Activated CD4-positive, alpha-beta T cell treated with anti-CD3 and anti-CD28 coated beads for 24 hours (primary cell): Measurements from ENCODE around the gene NAP1L4.

Experiments used
- DNase-seq, 2 donors: peaks; one replicate each; pipeline ENCODE4 v3.0.0-alpha.2; 2020; ENCODE audit warnings: low read depth in 2 of 2

NAP1L4 gene

DNA sequence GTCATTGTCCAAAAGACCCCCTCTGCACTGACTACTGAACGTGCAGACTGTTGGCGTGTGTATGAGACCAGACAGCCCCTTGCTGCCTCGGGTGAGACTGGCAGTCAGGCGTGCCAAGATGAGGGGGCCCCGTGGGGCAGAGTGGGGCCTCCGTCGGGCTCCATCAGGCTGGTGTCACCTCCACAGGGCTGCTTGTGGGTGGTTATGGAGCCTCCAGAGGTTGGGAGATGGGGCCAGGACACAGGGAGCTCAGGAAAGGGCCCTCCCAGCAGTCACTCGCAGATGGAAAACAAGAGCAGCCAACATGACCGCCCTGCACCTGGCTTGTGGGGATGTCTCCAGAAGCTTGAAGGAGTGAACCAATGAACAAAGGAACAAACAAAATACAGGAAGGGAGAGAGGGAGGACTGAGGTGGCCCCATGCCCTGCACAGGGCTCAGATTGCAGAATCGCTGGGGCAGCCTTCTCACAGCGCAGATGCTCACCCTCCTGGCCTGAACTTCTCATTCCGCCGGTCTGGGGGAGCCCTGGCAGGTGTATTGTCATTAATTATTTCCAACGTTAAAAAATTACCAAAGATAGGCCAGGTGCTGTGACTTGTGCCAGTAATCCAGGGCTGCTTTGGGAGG, 57.4 kb downstream of the NAP1L4 start:
- DNase-seq = no peak

DNA sequence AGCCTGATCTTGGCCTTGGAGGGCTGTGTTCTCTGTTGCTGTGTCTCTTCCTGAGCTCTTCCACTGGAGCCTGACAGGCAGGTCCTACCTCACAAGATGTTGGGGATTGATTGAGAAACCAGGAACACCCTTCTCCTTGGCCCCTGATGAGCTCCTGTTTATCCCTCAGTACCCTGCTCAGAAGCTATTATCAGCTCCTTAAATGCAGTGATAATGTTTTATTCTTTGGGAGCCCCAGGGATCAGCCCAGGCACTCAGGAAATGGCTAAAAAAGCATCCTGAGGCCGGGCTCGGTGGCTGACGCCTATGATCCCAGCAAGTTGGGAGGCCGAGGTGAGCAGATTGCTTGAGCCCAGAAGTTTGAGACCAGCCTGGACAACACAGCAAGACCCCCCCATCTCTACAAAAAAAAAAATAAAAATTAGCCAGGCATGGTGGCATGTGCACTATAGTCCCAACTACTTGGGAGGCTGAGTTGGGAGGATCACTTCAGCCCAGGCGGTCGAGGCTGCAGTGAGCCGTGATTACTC, 58.0 kb downstream of the NAP1L4 start:
- no peak for DNase-seq

DNA sequence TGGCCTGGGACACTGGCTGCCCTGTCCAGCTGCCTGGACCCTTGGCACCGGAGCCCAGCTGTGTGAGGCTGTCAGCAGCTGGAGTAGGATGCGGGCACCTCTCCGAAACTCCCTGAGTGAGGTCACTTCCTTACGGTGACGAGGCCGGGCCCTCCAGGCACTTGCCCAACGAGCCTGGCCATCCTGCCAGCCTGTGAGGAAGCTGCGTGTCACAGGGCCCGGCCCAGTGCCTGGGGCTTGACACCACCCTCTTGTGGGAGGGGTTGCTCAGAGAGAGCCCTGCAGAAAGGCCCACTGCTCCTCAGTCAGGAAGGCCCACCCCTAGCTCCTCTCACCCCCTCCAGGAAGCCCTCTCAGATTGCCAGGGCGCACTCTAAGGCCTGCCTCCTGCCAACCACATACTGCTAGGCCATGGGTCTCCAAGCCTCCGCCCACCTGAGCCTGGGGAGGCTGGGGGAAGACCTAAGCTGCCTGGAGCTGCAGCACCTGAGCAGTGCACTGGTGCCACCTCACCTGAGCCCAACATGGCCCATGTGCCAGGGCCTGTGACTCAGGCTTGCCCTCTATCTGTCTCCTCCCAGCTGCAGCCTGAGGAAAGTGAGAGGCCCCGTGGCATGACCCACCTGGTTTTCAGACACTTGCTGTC, 58.6 kb downstream of the NAP1L4 start:
- no peak for DNase-seq

DNA sequence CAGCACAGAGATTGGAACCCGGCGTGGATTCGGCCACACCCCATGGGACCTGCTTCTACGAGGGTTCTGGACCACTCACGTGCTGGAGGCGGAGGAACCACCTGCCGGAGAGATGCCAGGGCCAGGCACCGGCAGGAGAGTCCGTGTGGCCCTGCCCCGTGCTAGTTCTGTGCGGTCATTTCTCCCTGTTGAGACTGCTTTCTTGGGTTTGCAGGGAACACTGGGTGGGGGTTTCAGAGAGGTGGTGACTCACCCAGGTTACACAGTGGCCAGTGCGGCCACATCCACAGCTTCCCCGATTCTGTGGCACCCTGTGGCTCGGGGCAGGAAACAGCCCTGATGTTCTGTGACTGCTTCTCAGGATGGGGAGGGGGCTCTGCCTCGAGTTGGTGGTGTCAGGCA, 59.3 kb downstream of the NAP1L4 start:
- no peak for DNase-seq

DNA sequence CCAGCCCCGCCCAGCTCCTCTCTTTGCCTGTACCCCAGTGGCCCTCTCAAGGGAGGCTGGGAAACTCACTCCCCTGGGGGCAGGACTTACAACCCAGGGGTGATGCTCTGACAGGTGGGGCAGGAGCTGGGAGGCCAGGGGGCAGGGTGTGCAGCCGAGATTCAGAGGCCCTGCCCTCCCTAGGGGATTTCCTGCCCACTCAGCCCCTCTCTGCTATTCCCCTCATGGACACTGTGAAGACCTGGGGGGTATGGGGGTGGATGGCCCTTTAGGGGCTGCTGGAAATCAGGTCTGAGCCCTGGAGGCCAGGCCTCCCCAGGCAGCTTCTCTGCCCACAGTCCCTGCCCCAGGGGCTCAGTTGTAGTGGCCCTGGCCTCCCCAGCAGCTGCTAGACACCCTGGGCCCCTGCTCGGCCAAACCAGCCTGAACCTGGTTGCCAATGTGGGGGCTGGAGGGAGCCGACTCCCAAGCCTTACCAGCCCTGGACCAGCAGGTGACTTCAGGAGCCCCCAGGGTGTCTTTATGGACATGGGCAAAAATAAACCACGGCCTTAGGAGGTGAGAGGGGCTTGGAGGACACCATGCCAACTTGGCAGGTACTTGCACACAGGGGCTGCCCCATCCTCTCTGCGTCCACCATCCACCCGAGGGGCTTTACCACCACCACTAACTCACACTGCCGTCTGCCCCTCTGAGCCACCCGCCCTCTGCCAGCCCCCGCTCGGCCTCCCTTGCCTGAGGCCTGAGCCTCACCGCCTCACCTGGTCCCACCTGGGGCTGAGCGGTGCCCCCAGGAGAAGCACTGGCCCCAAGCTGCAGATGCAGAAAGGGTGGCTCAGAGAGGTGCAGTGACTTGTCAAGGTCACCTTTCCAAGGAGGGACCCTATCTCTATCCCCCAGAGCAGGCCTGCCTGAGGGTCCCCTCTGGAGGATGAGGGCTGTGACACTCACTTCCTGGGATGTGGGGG, 60.1 kb downstream of the NAP1L4 start:
- DNase-seq = no peak

DNA sequence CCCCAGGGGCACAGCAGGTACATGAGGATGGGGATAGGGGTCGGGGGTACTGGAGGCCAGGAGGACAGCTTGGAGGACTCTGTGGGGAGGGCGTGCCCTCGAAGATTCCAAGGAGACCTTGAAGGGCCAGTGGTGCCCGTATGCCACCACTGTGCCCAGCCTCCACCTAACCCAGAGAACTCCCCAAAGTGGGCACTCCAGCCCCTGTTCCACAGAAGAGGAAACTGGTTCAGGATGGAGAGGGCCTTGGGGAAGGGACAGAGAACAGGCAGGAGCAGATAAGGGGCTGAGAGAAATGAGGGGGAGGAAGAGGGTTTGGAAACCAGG, 60.7 kb downstream of the NAP1L4 start:
- DNase-seq = no peak

DNA sequence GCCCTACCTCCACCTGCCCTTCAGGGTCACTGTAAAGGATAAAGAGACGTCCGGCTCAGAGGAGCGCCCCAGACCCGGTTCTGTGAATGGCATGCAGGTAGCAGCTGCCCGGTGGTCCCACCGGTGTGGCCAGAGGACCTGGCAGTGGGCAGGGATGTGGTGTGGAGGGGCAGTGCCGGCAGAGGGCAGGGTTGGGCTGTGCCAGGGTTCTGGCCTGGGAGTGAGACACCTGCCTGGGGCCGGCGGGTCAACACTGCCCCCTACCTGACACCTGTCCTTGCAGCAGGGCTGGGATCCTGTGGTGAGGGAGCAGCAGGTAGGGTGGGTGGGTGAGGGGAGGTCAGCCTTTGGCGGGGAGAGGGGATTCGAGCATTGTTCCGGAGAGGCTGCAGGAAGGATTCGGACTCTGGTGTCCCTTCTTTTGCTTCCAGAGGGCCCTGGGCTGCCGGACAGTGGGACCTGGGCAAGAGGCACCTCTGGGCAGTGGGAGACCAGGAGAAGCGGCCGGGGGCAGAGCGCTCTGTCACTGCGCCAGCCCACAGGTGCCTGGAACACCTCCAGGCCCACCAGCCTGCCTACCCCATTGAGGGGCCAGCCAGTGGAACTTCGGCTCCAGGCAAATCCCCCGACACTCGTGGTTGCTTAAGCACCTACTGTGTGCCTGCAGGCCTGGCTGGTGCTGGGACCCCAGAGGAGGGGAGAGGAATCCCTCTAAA, 61.3 kb downstream of the NAP1L4 start:
- no peak for DNase-seq

DNA sequence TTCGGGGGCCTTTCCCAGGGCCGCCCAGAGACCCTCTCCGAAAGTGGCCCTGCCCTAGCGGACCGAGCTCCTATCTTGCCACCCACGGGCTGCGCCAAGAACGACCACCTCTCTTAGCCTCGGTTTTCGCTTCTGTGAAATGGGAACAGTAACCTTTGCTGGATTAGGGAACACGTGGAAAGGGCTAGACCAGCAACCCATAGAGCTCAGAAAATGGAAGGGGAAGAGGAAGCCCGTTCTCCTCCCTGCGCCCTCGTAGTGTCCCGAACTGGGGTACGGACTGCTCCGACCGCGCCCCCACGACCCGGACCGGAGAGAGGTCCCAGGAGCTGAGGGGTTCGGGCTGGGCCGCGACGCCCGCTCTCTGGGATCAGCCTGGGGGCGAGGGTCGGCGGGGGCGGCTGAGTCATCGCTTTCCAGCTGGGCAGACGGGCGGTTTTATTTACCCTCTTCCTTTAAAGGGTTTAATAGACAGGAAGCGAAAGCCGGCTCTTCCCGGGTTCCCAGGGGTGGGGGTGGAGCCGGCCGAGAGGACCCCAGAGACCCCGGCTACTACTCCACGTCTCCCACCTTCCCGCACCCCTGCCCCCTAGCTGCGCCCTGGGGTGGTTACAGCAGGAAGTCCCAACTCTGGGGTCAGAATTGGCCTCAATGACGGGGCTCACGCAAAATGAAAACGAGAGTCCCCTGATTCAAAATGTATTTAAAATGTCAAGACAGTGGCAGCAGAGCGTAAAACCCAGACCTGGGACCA, 62.0 kb downstream of the NAP1L4 start:
- DNase-seq = no peak

DNA sequence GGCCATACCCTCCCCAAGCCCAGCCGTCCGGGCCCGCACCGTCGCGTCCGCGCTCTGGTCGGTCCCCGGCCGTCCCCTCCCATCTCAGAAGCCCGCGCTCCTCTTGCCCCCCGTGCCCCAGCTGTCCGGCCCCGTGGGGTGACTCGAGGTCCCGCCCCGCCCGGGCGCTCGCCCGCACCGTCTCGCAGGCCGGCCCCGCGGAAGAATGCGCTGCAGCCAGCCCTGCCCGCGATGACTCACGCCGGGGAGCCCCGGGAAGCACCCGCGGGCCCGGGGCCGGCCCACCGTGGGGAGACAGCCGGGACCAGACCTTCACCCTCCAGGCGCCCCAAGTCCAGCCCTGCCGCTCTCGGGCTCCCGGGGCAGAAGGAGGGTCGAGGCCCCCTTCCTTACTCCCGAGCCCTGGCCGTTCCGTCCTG, 62.6 kb downstream of the NAP1L4 start:
- no peak for DNase-seq

DNA sequence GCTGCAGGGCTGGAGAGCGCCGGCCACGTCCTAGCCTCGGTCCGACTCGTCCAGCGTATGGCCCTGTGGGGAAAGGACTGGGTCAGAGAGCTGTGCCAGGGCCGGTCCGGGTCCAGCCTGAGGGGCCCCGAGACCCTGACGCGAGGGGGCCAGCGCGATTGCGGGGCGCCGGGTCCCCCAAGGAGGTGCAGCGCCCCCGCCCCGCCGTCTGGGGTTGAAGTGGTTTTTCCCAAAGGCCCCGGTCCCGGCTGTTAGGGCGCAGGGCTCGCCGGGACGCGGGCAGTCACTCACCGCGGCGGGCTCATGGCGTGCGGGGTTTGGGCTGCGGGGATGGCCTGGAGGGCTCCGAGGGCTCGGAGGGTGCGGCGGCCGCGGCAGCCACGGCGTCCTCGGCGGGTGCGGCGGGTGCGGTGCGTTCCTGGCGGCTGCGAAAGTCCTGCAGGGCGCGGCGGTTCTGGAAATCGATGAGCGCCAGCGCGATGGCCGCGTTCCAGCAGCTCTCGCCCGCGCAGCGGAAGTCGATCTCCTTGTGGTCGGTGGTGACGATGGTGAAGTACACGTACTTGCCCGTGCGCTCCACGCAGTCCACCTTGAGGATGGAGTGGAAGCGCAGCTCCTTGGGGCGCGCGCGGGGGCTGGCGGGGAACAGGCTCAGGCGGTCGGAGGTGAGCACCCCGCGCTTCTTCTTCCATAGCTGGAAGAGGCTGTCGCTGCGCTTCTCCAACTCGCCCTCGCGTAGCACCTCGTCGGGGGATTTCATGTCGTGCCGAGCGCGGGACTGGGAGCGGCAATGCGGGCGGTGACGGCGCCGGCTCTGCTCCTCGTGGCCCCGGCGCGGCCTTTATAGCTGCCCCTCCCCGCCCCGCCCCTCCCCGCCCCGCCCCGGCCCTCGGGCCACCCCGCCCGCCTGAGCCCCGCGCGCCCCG, 63.3 kb downstream of the NAP1L4 start, which contains the start of gene PHLDA2:
Gene PHLDA2 (minus strand): TSS at position 816 of the 926 bp plus-strand sequence. CDS start 56 bp downstream, at position 760.
- DNase-seq = peak in 1 of 2 donors; percentile 54

DNA sequence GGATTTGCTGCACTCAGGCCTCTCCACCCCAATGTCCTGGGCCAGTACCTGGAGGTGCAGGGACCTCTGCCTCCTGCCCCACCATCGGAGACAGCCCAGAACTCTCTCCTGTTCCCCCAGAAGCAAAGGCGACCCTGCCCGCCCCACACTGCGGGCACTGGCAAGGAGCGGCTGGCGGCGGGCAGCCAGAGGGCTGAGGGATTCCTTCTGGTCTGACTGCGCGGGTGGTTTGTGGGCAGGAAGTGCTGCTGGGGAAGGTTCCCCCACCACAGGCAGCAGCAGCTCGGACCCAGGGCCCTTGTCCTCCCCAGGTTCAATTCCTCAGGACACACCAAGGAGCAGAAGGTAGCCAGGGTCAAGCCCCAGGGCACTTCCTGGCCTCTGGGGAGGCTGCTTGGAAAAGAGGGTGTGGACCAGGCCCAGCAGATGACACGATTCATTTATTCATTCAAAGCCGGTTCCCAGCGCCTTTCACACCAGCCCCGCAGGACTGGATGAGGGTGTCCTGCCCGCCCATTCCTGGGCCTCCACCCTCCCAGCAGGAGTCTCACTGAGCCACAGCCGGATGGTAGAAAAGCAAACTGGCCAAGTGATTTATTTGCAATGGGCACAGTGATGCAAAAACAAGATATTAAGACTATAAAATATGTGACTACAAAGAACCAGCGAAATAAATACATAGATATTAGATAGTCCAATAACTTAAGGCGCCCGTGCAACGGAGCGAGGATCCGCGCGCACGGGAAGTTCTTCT, 64.1 kb downstream of the NAP1L4 start:
- no peak for DNase-seq

DNA sequence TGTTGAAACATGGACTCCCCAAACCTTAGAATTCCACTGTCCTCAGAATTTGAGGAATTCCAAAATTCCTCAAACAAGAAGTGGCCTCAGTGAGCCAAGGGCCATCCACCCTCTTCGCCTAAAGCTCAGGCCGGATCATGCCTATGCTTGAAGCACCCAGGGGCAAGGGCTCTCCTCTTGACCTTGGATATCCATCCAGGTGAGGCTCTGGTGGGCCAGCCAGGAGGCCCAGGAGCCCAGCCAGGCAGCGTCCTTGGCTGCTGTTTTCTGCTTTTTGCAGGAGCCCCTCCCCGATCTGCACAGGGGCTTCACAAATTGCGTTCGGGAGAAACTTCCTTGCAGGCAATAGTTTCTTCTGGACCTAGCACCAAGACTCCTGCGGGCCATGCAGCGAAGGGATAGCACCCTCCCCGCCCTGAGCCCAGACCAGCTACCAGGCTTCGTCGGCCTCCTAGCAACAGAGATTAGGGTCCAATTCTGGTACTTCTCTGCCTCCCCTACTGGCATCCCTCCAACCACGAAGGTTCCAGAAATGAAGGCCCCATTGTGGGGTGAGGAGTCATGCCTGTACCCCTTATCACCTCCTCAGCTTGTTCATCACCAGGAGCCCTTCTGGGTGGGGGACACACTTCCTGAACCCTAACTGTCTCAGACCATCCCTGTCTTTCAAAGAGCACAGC, 64.9 kb downstream of the NAP1L4 start:
- DNase-seq = no peak

DNA sequence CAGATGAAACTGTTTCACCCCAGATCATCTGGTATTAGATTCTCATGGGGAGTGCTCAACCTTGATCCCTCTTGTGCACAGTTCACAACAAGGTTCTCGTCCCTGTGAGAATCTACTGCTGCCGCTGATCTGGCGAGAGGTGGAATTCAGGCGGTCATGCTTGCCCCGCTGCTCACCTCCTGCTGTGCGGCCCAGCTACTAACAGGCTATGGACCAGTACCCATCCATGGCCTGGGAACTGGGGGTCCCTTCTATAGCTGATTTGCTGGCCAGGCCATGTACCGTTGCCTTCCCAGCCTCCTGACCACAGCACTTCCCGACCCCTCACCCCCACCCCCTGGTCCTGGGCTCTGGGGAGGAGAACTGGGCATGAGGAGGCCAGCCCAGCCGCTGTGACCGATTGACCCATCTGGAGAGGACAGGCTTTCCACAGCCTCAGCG, 65.5 kb downstream of the NAP1L4 start:
- no peak for DNase-seq

DNA sequence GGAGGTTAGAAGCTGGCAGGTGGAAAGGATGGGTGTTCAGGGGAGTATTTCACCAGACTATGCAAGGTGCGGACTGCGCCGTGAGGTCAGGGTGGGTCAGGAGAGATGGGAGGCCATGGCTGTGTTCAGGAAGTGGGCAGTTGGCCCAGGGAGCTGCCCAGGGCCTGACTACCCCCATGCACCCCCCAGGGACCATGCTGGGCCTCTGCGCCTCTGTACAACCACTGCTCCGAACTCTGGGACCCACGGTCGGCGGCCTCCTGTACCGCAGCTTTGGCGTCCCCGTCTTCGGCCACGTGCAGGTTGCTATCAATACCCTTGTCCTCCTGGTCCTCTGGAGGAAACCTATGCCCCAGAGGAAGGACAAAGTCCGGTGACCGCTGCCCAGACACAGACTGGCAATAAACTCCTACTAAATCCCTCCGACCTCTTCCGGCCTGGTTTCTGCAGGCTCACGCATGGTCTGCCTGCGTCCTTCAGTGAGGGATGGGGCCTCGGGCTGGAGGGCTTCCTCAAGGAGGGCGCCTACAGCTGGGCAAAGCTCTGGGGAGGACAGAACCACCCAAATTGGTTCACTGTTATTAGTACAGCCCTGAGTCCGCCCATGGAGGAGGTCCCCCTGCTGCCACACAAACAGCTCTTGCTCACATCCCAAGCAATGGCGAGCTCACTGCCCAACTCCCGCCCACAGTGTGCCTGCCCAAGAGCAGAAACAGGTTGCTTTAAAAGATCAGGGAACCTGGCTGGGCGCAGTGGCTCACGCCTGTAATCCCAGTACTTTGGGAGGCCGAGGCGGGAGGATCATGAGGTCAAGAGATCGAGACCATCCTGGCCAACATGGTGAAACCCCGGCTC, 67.1 kb downstream of the NAP1L4 start:
- no peak for DNase-seq

DNA sequence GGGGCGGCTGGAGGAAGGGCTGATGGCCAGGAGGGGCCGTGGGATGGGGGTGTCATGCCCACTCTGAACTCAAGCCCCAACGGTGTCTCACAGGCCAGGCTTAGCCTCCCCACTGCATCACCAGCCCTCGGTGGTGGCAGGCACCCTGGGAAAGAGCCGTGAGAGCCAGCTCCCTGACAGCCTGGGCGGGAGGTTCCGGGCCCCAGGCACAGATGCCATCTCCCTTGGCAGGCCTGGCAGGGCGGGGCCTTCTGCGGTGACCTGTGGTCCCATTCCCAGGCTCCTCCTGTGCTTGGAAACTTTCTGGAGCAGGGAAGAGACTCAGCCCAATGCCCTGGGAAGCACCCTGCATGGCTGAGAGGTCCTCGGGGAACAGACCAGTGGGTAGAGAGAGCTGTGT, 67.7 kb downstream of the NAP1L4 start:
- DNase-seq = no peak

DNA sequence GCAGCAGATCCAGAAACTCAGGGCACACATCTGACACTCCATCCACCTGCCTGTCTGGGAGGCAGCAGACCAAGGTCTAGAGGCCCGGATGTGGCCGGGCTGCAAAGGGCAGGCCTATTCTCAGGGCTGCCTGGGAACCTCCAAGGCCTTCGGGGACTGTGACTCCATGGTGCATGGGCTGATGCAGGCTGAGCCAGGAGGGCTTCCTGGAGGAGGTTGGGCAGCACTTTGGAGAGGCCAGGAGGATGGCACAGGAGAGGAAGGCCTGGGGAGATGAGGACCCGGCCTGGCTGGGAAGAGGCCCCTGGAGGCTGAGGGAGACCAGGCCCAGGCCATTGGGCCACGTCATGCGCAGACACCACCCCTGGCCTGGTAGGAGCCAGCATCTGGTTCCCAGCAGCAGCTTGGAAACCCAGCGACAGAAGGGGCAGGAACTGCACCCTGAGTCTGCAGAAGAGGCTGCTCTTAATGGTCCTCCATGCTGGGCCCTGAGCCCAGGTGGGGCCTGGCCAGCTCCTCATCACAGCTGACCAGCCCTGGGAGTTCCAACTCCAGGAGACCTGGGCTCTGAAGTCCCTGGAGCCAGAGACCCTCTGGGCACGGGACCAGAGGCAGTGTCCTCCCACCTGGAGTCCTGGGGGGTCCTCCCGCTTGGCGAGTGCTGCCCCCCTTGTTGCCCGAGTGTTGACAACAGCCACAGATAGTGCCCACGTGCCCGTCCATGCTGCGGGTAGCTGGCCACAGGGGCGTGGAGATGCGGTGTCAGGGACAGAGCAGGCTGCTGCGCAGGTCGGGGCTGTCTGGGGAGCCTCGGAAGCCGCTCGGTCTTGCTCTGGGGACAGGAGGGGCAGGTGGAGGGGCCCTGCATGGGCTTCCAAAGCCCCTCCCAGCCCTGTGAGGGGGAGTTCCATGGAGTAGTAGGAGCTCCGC, 68.4 kb downstream of the NAP1L4 start:
- DNase-seq = no peak
